Measurements from ENCODE around the gene FCRL2. TPM values are rescaled to one million over a fixed set of nuclear protein-coding genes. Genes with fewer than 3 reads are reported as not detected.
A peak's percentile ranks its signal among the peaks of the same experiment; 100 is the strongest.

Gene FCRL2
- total RNA-seq, 2 experiments from 2014 or later, result 0.11 to 0.20 TPM

GRCh38 chr1:157803851-157804250, 26.9 kb upstream of the FCRL2 start:
- POLR2A ChIA-PET, result no interaction called here
- intact Hi-C loops (cut with DNase I, micrococcal nuclease), result no loop called here
- peaks cover 12% of the 10 kb centered on the region for H3K27me3 Mint-ChIP-seq
- no peaks in the 10 kb centered on the region for H3K36me3 ChIP-seq (ENCODE audit: insufficient read depth, low read length)
- no peaks in the 10 kb centered on the region for H3K4me1 ChIP-seq (ENCODE audit: insufficient read depth, low read length)
- no peak overlapping the region for H3K27ac ChIP-seq (ENCODE audit: low read depth in 1 of 2, low read length in 2 of 2)
- H3K9me3 ChIP-seq (ENCODE audit: control insufficient read depth in 1 of 2, insufficient read depth in 1 of 2, low read length in 2 of 2), result peaks cover 0 to 7% of the 10 kb centered on the region in 2 experiments
- no peak for TF ChIP-seq CTCF (IDR thresholded peaks at IDR 0.05)
- no peak overlapping the region for H3K4me3 Mint-ChIP-seq
- H3K4me3 ChIP-seq (ENCODE audit: low read length), result no peak overlapping the region
- ATAC-seq (ENCODE audit: poor library complexity) (no peak), DNase-seq (peak in 3 of 14 experiments; percentile 6 to 27 (median 14))
- H3K27me3 ChIP-seq (ENCODE audit: control insufficient read depth in 1 of 2, insufficient read depth in 2 of 2, low read length in 2 of 2), result peaks cover 0 to 2% of the 10 kb centered on the region in 2 experiments
- no peak overlapping the region for H3K27ac Mint-ChIP-seq
- no peaks in the 10 kb centered on the region for H3K4me1 Mint-ChIP-seq (ENCODE audit: low read depth)
- no peaks in the 10 kb centered on the region for H3K36me3 Mint-ChIP-seq (ENCODE audit: low read depth)
- no peaks in the 10 kb centered on the region for H3K9me3 Mint-ChIP-seq
- CTCF ChIA-PET, result no interaction called here

GRCh38 chr1:157799996-157800395, 23.1 kb upstream of the FCRL2 start:
- peaks cover 4% of the 10 kb centered on the region for H3K27me3 Mint-ChIP-seq
- H3K27ac Mint-ChIP-seq, result no peak overlapping the region
- ChIA-PET CTCF (no interaction called here), POLR2A (no interaction called here)
- no peaks in the 10 kb centered on the region for H3K4me1 ChIP-seq (ENCODE audit: insufficient read depth, low read length)
- H3K4me3 ChIP-seq (ENCODE audit: low read length), result no peak overlapping the region
- no peaks in the 10 kb centered on the region for H3K9me3 Mint-ChIP-seq
- no peaks in the 10 kb centered on the region for H3K36me3 Mint-ChIP-seq (ENCODE audit: low read depth)
- peaks cover 0 to 7% of the 10 kb centered on the region in 2 experiments for H3K9me3 ChIP-seq (ENCODE audit: control insufficient read depth in 1 of 2, insufficient read depth in 1 of 2, low read length in 2 of 2)
- no peaks in the 10 kb centered on the region for H3K4me1 Mint-ChIP-seq (ENCODE audit: low read depth)
- DNase-seq, result no peak
- TF ChIP-seq CTCF (IDR thresholded peaks at IDR 0.05), result no peak
- no peaks in the 10 kb centered on the region for H3K36me3 ChIP-seq (ENCODE audit: insufficient read depth, low read length)
- intact Hi-C loops (cut with DNase I, micrococcal nuclease), result no loop called here
- ATAC-seq (ENCODE audit: poor library complexity), result no peak
- H3K27me3 ChIP-seq (ENCODE audit: control insufficient read depth in 1 of 2, insufficient read depth in 2 of 2, low read length in 2 of 2), result no peaks in the 10 kb centered on the region
- H3K4me3 Mint-ChIP-seq, result no peak overlapping the region
- no peak overlapping the region for H3K27ac ChIP-seq (ENCODE audit: low read depth in 1 of 2, low read length in 2 of 2)

- no peaks in the 10 kb centered on the region for H3K36me3 ChIP-seq (ENCODE audit: insufficient read depth, low read length)
- no peaks in the 10 kb centered on the region for H3K4me1 ChIP-seq (ENCODE audit: insufficient read depth, low read length)
- Mint-ChIP-seq H3K27ac (no peak overlapping the region), H3K9me3 (peaks cover 2% of the 10 kb centered on the region), H3K27me3 (peaks cover 4% of the 10 kb centered on the region), H3K36me3 (ENCODE audit: low read depth) (no peaks in the 10 kb centered on the region), H3K4me3 (no peak overlapping the region), H3K4me1 (ENCODE audit: low read depth) (no peaks in the 10 kb centered on the region)
- ATAC-seq (ENCODE audit: poor library complexity), result no peak
- H3K27me3 ChIP-seq (ENCODE audit: control insufficient read depth in 1 of 2, insufficient read depth in 2 of 2, low read length in 2 of 2), result no peaks in the 10 kb centered on the region
- DNase-seq, result no peak
- ChIA-PET POLR2A (no interaction called here), CTCF (no interaction called here)
- H3K4me3 ChIP-seq (ENCODE audit: low read length), result no peak overlapping the region
- intact Hi-C loops (cut with DNase I, micrococcal nuclease), result no loop called here
- H3K9me3 ChIP-seq (ENCODE audit: control insufficient read depth in 1 of 2, insufficient read depth in 1 of 2, low read length in 2 of 2), result peaks cover 7 to 10% of the 10 kb centered on the region in 2 experiments
- TF ChIP-seq CTCF (IDR thresholded peaks at IDR 0.05), result no peak
- no peak overlapping the region for H3K27ac ChIP-seq (ENCODE audit: low read depth in 1 of 2, low read length in 2 of 2)
Observed at GRCh38 chr1:157798211-157798610, 21.3 kb upstream of the FCRL2 start.
